Omental fat pad (tissue), 4 donors: ENCODE results near the gene SPRR3. TPM values are rescaled to one million over a fixed set of nuclear protein-coding genes. Genes with fewer than 3 reads are reported as not detected.
"Not testable (repeated sequence)": the region's sequence is repeated elsewhere in the genome, so short reads cannot be mapped to it uniquely, and the experiment has no call there.

ENCODE experiments used
- ATAC-seq: fragments of 150-250 bp; one replicate; pipeline ENCODE4 v1.9.1; 2016; ENCODE audit warnings: mild to moderate bottlenecking, moderate library complexity; ENCODE audit not compliant: low FRiP score
- DNase-seq: peaks from one replicate; pipeline ENCODE4 v3.0.0-alpha.2; 2019; ENCODE audit warnings: low spot score
- total RNA-seq, 4 donors: library from RNA; depleted of rRNA; stranded (reverse); fragments of >200 nt; gene quantifications; one replicate each; pipeline ENCODE4 v1.1.0, GENCODE V29; 2016
- TF ChIP-seq, protein P1 (sequence below), 3 donors: fragments of 450-650 bp; IDR thresholded peaks; one replicate each; pipeline ENCODE4 v1.5.1; 2016 to 2017; ENCODE audit warnings: antibody characterized with exemption in 3 of 3, mild to moderate bottlenecking in 3 of 3, moderate library complexity in 2 of 3

The SPRR3 gene
- total RNA-seq, 4 donors from 2014 or later, result not detected

DNA sequence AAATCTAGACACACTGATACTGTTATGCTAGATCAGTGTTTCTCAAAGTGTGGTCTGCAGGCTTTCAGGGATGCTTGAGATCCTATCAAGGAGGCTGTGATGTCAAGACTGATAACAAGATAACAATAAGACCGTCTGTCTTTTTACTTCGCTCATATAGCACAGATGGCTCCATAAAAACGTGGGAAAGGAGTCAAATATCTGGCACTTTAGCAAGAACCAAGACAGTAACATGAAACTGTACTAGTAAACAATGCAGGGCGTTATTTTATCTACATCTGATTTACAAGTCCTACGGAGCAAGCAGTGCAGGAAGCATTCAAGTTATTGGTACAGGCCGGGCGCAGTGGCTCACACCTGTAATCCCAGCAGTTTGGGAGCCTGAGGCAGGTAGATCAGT lies 3.6 kb upstream of the SPRR3 start:
- no peak for DNase-seq
- TF ChIP-seq, protein P1, sequence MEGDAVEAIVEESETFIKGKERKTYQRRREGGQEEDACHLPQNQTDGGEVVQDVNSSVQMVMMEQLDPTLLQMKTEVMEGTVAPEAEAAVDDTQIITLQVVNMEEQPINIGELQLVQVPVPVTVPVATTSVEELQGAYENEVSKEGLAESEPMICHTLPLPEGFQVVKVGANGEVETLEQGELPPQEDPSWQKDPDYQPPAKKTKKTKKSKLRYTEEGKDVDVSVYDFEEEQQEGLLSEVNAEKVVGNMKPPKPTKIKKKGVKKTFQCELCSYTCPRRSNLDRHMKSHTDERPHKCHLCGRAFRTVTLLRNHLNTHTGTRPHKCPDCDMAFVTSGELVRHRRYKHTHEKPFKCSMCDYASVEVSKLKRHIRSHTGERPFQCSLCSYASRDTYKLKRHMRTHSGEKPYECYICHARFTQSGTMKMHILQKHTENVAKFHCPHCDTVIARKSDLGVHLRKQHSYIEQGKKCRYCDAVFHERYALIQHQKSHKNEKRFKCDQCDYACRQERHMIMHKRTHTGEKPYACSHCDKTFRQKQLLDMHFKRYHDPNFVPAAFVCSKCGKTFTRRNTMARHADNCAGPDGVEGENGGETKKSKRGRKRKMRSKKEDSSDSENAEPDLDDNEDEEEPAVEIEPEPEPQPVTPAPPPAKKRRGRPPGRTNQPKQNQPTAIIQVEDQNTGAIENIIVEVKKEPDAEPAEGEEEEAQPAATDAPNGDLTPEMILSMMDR (IDR thresholded peaks at IDR 0.05), result no peak
- ATAC-seq, result no peak

DNA sequence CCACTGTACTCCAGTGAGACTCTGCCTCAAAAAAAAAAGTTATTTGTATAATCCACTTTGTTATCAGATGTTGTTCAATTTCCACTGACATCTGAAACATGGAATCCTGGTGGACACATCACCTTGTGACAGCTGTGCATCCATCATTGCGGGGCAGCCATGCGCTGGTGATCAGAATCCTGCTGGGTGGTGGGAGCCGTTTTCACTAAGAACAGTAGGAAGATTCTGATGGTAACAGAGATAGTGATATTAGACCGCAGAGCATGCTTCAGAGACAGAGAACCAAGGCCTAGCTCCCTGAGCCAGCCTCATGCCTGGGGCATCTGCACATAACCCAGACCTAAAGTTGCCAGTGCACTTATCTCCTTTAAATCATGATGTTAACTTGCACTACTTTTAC lies 3.1 kb upstream of the SPRR3 start:
- DNase-seq (no peak), ATAC-seq (no peak)
- TF ChIP-seq, protein P1 (IDR thresholded peaks at IDR 0.05), result no peak

DNA sequence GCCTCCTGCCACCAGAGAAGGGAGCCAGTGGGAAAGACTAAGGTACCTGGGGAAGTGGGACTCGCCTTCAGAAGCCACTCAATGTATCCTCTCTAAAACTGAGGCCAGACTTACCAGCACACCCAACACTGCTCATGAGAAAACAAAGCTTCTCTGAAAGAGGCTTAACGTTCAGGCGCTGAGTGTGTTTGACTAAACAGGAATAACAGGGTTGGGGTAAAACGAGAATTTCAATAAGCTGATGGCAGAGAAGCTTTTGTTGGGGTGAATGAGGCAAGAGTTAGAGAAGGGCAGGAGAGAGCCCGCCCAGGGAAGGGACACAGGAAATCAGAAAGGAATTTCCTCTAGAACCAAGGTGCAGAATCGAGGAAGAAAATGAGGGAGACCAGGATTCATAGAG lies 1.7 kb upstream of the SPRR3 start:
- TF ChIP-seq, protein P1 (IDR thresholded peaks at IDR 0.05), result no peak
- DNase-seq (no peak), ATAC-seq (no peak)

DNA sequence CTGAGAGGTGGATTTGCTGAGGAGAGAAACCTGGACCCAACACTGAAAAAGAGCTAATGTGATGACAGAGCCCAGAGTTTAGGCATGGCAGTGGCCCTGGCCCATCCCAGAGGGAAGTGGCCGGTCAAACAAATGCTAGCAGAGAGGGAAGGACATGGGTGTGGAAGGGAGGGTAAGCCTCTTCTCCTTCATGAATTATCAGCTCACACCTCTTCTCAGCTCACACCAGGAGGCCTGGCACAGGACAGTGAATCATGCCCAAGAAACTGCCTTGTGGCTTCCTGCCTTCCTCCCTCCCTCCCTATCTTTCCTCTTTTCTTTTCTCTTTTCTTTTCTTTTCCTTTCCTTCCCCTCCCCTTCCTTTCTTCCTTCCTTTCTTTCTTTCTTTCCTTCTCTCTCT lies 1.3 kb upstream of the SPRR3 start:
- no peak for DNase-seq
- TF ChIP-seq, protein P1 (IDR thresholded peaks at IDR 0.05), result no peak
- no peak for ATAC-seq

DNA sequence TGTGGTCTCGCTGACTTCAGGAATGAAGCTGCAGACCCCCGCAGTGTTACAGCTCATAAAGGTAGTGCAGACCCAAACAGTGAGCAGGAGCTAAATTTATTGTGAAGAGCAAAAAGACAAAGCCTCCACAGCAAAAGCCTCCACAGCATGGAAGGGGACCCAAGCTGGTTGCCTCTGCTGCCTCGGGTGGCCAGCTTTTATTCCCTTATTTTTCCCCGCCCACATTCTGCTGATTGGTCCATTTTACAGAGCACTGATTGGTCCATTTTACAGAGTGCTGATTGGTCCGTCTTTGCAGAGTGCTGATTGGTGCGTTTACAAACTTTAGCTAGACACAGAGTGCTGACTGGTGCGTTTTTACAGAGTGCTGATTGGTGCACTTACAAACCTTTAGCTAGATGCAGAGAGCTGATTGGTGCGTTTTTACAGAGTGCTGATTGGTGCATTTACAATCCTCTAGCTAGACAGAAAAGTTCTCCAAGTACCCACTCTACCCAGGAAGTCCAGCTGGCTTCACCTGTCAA lies 9.7 kb downstream of the SPRR3 start:
- ATAC-seq, DNase-seq: not testable (repeated sequence)

DNA sequence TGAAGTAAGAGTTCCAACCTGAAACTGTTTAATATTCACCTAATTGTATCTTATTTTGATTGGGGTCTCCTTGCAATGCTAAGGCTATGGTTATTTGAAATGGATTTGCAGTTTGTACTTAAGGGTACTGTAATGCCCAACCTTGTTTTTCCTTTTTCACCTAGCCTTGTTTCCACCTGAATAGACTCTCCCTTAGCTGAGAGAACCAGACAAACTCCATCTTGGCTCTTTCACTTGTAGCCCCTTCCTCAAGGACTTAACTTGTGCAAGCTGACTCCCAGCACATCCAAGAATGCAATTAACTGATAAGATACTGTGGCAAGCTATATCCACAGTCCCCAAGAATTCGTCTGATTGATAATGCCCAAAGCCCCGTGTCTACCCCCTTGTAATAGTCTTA lies 20.3 kb downstream of the SPRR3 start:
- not testable (repeated sequence) for ATAC-seq, DNase-seq

DNA sequence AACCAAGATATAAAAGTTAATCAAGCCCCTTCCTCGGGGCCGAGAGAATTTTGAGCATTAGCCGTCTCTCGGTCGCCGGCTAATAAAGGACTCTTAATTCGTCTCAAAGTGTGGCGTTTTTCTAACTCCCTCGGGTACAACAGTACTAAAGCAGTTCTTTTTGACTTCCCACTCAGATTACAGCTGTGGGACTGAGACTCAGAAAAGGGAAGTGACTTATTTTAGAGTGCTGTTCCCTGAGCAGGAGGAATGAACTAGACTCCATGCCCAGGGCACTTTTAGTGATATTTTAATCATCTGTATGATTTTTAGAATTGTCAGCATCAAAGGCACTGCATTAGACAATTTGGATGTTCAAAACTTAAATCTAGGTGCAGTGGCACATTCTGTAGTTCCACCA lies 20.8 kb downstream of the SPRR3 start:
- DNase-seq, ATAC-seq: not testable (repeated sequence)

DNA sequence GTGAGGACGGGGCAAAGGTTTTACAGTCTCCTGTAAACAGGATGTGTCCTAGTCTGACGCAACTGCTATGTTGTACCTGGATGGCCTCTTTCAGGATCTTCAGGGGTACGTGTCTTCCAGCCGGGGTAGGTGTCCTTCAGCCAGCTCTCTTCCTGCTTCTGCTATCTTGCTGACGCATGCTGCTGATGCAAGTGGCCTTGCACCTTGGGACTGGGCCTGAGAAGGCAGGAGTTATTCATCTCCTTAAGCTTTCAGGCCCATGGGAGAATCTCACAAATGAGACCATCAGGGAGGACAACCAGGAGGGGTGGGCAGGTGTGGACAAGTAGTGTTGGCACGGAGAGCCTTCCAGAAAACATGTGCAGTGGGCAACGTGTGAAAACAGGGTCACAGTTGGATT lies 21.6 kb downstream of the SPRR3 start:
- TF ChIP-seq, protein P1 (IDR thresholded peaks at IDR 0.05), result no peak
- ATAC-seq (no peak), DNase-seq (no peak)

DNA sequence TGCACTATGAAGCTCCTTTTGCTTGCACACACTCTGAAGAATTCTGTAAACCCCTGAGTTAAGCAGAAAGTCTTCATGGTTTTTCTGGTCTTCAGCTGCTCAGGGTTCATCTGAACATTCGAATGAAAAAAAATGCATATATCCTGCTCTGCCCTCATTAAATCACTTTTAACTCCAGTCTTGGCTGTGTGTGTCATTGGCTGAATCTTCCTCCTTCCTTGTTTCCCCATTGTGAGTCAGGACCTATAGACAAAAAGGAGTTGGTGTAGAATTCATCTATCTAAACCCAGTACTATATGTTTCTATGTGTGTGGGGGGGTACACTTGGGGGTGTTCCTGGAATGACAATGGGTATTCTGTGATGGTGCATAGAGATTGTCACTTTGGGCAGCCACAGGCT lies 22.9 kb downstream of the SPRR3 start:
- TF ChIP-seq, protein P1 (IDR thresholded peaks at IDR 0.05), result no peak
- ATAC-seq (no peak), DNase-seq (no peak)
